Colonic mucosa (tissue), 4 donors: ENCODE measurements around the gene CACNG4. TPM values are rescaled to one million over a fixed set of nuclear protein-coding genes. Genes with fewer than 3 reads are reported as not detected.
"Not testable (repeated sequence)": the region's sequence is repeated elsewhere in the genome, so short reads cannot be mapped to it uniquely, and the experiment has no call there.

Source experiments
- DNase-seq: peaks from one replicate; pipeline ENCODE4 v3.0.0-alpha.2; 2020
- H3K27ac ChIP-seq: fragments of 200-600 bp; one replicate; pipeline ENCODE4 v1.8.0; 2021
- H3K27me3 ChIP-seq: fragments of 200-600 bp; one replicate; pipeline ENCODE4 v1.8.0; 2021
- H3K36me3 ChIP-seq: fragments of 200-600 bp; one replicate; pipeline ENCODE4 v1.8.0; 2021
- H3K4me1 ChIP-seq: fragments of 200-600 bp; one replicate; pipeline ENCODE4 v1.8.0; 2021; ENCODE audit warnings: mild to moderate bottlenecking
- H3K4me3 ChIP-seq: fragments of 200-600 bp; one replicate; pipeline ENCODE4 v1.8.0; 2021
- H3K9ac ChIP-seq, 2 donors: one replicate each; pipeline ENCODE4 v1.7.0; 2013; ENCODE audit warnings: control low read depth in 2 of 2, low read depth in 2 of 2, low read length in 2 of 2
- H3K9me3 ChIP-seq: fragments of 200-600 bp; one replicate; pipeline ENCODE4 v1.8.0; 2021
- CTCF ChIP-seq: fragments of 200-600 bp; IDR thresholded peaks from one replicate; pipeline ENCODE4 v1.8.0; 2022; ENCODE audit warnings: antibody characterized with exemption, mild to moderate bottlenecking
- intact Hi-C: fragments of 100-400 bp; cut with DNase I; formaldehyde crosslinking; loops from one replicate; pipeline ENCODE4 v1.14.1; 2022
- total RNA-seq, 2 donors: library from RNA; stranded (reverse); fragmentation: NEBNext Ultra II Directional in 1 of 2; extraction: Animal tissue kit (Norgen Biotek cat#: 25700) in 1 of 2; gene quantifications; one replicate each; pipeline ENCODE4 v1.2.1, GENCODE V29; 2021
- donor health status: healthy.
- donor health status: DM: no; HTN: no; CAD: no.
- donor health status: DM: no; HTN: no; CAD: no.

The CACNG4 gene
- total RNA-seq, 2 donors from 2014 or later, result 0.20 to 0.35 TPM

DNA sequence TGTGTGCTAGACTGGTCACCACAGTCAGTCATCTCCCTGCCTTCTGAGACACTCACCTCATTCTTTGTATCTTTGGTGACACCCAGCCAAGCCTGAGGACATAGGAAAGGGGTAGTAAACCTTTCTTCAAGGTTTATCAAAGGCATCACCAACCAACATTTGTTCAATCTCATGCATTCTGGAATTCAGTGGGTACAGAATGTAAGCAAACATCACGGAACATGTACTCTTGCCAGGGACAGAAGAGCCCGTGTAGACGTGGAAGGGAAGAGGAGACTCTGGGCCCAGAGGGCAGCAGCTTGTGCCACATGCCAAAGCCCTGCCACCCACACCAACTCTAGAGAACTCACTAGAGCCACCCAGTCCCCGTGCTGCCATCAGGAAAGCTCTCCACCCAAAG is 4.4 kb downstream of the CACNG4 start:
- H3K9me3 ChIP-seq, result no peaks in the 10 kb centered on the region
- H3K4me3 ChIP-seq, result no peak overlapping the region
- peaks cover 34% of the 10 kb centered on the region for H3K27me3 ChIP-seq
- H3K4me1 ChIP-seq, result no peaks in the 10 kb centered on the region
- no peak overlapping the region for H3K27ac ChIP-seq
- H3K36me3 ChIP-seq, result no peaks in the 10 kb centered on the region
- intact Hi-C loops, result no loop called here
- no peak overlapping the region for H3K9ac ChIP-seq
- TF ChIP-seq CTCF, result no peak
- DNase-seq, result no peak

DNA sequence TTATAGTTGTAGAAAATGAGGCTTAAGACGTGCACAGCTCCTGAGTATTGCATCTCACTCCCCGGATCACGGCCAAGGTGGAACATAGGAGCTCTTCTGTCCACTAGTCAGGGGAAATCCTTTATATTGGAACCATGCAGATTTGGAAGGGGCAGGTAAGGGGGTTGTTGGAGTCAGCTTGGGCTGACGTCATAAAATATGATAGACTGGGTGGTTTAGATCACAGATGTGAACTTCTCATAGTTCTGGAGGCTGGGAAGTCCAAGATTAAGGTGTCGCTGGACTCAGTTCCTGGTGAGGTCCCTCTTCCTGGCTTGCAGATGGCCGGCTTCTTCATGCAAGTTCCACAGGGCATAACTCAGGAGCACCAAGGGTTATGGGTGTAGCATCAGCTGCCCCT is 5.6 kb downstream of the CACNG4 start:
- H3K9me3 ChIP-seq, result no peaks in the 10 kb centered on the region
- DNase-seq, result no peak
- no peak overlapping the region for H3K27ac ChIP-seq
- intact Hi-C loops, result no loop called here
- peaks cover 29% of the 10 kb centered on the region for H3K27me3 ChIP-seq
- H3K4me1 ChIP-seq, result no peaks in the 10 kb centered on the region
- no peak overlapping the region for H3K9ac ChIP-seq
- no peak overlapping the region for H3K4me3 ChIP-seq
- no peak for TF ChIP-seq CTCF
- H3K36me3 ChIP-seq, result no peaks in the 10 kb centered on the region

DNA sequence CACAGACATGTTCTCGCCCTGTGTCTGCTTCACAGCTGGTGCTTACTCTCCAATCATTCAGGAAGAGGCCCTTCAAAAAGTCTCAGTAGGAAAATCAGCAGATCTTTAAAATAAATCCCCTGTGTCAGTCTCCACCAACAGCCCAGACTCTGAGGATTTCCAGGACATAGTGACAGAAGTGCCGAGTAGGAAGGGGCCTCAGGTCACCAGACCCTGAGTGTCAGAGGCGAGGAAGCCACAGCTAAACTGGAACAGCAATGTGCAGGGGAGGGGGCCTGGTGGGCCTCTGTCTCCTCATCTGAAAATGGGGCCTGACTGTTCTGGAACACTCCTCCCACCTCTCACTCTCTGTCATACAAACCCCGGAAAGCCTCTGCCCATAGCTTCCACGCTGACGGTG is 6.3 kb downstream of the CACNG4 start:
- intact Hi-C loops, result no loop called here

GRCh38 chr17:66971264-66971663 is 6.8 kb downstream of the CACNG4 start:
- no peaks in the 10 kb centered on the region for H3K4me1 ChIP-seq
- no peak overlapping the region for H3K27ac ChIP-seq
- intact Hi-C loops, result no loop called here
- H3K9me3 ChIP-seq, result no peaks in the 10 kb centered on the region
- no peak for TF ChIP-seq CTCF
- H3K36me3 ChIP-seq, result no peaks in the 10 kb centered on the region
- no peak overlapping the region for H3K4me3 ChIP-seq
- no peak overlapping the region for H3K9ac ChIP-seq
- peaks cover 19% of the 10 kb centered on the region for H3K27me3 ChIP-seq
- DNase-seq, result no peak

More for the DNA sequence above, 6.3 kb downstream of the CACNG4 start:
- Histone ChIP-seq H3K9me3 (no peaks in the 10 kb centered on the region), H3K9ac (no peak overlapping the region), H3K4me3 (no peak overlapping the region), H3K27me3 (peaks cover 23% of the 10 kb centered on the region), H3K4me1 (no peaks in the 10 kb centered on the region), H3K27ac (no peak overlapping the region), H3K36me3 (no peaks in the 10 kb centered on the region)
- DNase-seq, result no peak
- no peak for TF ChIP-seq CTCF

GRCh38 chr17:66971730-66972441 is 7.4 kb downstream of the CACNG4 start:
- H3K4me1 ChIP-seq, result no peaks in the 10 kb centered on the region
- no peaks in the 10 kb centered on the region for H3K9me3 ChIP-seq
- no peak overlapping the region for H3K4me3 ChIP-seq
- H3K27ac ChIP-seq, result no peak overlapping the region
- peaks cover 12% of the 10 kb centered on the region for H3K27me3 ChIP-seq
- peak overlapping the region in 1 of 2 donors; percentile 35 for H3K9ac ChIP-seq
- TF ChIP-seq CTCF, result no peak
- H3K36me3 ChIP-seq, result no peaks in the 10 kb centered on the region
- no peak for DNase-seq
- intact Hi-C loops, result no loop called here

GRCh38 chr17:66972442-66972830 is 7.9 kb downstream of the CACNG4 start:
- H3K36me3 ChIP-seq, H3K27me3 ChIP-seq, DNase-seq, H3K27ac ChIP-seq, H3K9me3 ChIP-seq, H3K9ac ChIP-seq, H3K4me1 ChIP-seq, intact Hi-C loops, H3K4me3 ChIP-seq: not testable (repeated sequence)
